Neural cell (in vitro differentiated cells): ENCODE data around the gene RASA1.

ENCODE experiments used
- EP300 ChIP-seq: fragments of 450-650 bp; conservative IDR thresholded peaks from 2 replicates; pipeline ENCODE4 v1.6.1; 2014; ENCODE audit warnings: antibody characterized with exemption, mild to moderate bottlenecking, moderate library complexity; ENCODE audit not compliant: poor library complexity, severe bottlenecking
- EZH2 ChIP-seq: fragments of 200-600, 300-800 bp; shearing (Covaris generic), sonication (generic); IDR thresholded peaks from 2 replicates; pipeline ENCODE4 v1.6.1; 2014; ENCODE audit warnings: antibody characterized with exemption, low read length, borderline replicate concordance, mild to moderate bottlenecking; ENCODE audit not compliant: insufficient read depth, poor library complexity, severe bottlenecking
- MXI1 ChIP-seq: fragments of 450-650 bp; conservative IDR thresholded peaks from 2 replicates; pipeline ENCODE4 v1.6.1; 2014; ENCODE audit warnings: antibody characterized with exemption, mild to moderate bottlenecking; ENCODE audit not compliant: poor library complexity, severe bottlenecking
- POLR2AphosphoS5 ChIP-seq: IDR thresholded peaks from 2 replicates; pipeline ENCODE4 v1.6.1; 2012
- RAD21 ChIP-seq: fragments of 450-650 bp; conservative IDR thresholded peaks from 2 replicates; pipeline ENCODE4 v1.6.1; 2014; ENCODE audit warnings: antibody characterized with exemption, mild to moderate bottlenecking, moderate library complexity
- TAF1 ChIP-seq: IDR thresholded peaks from 2 replicates; pipeline ENCODE4 v1.6.1; 2012; ENCODE audit warnings: low read depth
- TF ChIP-seq, protein P1 (sequence below): IDR thresholded peaks from 2 replicates; pipeline ENCODE4 v1.6.1; 2012; ENCODE audit warnings: borderline replicate concordance
- TF ChIP-seq, protein P2 (sequence below): fragments of 450-650 bp; IDR thresholded peaks from 2 replicates; pipeline ENCODE4 v1.5.1; 2014; ENCODE audit warnings: antibody characterized with exemption, mild to moderate bottlenecking, moderate library complexity; ENCODE audit not compliant: poor library complexity, severe bottlenecking

DNA sequence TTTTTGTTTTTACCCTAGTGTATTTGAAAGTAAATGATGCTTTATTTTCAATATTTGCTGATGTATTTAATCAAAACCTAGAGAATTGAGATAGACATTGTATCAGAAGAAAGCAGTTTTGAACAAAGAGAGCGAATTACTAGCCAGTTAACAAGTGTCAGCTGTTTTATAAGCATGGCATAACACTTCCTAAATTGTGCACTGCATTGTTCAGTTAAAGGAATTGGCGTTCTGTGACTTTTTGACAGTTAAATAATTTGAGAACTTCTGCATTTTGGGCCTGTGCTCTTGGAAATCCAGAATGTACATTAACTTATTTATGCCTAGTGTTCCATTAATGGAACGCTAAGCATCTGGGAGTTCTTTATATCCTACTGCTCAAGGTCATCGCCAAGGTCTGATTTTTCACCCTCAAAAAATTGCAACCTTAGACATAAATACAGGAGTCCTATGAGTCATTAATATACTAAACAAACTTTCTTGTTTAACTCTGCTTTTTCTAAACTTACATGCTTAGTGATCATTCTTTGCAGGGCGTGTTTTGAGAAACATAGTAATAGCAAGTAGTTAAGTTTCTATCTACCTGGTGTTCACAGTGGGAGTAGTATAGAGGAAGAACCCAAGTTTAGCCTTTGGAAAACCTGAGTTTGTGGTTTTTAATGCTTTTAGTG lies 31.1 kb downstream of the RASA1 start:
- TF ChIP-seq, protein P1, sequence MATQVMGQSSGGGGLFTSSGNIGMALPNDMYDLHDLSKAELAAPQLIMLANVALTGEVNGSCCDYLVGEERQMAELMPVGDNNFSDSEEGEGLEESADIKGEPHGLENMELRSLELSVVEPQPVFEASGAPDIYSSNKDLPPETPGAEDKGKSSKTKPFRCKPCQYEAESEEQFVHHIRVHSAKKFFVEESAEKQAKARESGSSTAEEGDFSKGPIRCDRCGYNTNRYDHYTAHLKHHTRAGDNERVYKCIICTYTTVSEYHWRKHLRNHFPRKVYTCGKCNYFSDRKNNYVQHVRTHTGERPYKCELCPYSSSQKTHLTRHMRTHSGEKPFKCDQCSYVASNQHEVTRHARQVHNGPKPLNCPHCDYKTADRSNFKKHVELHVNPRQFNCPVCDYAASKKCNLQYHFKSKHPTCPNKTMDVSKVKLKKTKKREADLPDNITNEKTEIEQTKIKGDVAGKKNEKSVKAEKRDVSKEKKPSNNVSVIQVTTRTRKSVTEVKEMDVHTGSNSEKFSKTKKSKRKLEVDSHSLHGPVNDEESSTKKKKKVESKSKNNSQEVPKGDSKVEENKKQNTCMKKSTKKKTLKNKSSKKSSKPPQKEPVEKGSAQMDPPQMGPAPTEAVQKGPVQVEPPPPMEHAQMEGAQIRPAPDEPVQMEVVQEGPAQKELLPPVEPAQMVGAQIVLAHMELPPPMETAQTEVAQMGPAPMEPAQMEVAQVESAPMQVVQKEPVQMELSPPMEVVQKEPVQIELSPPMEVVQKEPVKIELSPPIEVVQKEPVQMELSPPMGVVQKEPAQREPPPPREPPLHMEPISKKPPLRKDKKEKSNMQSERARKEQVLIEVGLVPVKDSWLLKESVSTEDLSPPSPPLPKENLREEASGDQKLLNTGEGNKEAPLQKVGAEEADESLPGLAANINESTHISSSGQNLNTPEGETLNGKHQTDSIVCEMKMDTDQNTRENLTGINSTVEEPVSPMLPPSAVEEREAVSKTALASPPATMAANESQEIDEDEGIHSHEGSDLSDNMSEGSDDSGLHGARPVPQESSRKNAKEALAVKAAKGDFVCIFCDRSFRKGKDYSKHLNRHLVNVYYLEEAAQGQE: no peak
- TF ChIP-seq POLR2AphosphoS5 (no peak), EZH2 (no peak), EP300 (no peak), TAF1 (no peak), RAD21 (no peak), MXI1 (no peak)
- TF ChIP-seq, protein P2, sequence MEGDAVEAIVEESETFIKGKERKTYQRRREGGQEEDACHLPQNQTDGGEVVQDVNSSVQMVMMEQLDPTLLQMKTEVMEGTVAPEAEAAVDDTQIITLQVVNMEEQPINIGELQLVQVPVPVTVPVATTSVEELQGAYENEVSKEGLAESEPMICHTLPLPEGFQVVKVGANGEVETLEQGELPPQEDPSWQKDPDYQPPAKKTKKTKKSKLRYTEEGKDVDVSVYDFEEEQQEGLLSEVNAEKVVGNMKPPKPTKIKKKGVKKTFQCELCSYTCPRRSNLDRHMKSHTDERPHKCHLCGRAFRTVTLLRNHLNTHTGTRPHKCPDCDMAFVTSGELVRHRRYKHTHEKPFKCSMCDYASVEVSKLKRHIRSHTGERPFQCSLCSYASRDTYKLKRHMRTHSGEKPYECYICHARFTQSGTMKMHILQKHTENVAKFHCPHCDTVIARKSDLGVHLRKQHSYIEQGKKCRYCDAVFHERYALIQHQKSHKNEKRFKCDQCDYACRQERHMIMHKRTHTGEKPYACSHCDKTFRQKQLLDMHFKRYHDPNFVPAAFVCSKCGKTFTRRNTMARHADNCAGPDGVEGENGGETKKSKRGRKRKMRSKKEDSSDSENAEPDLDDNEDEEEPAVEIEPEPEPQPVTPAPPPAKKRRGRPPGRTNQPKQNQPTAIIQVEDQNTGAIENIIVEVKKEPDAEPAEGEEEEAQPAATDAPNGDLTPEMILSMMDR: no peak
